HUES48 (cell line): ENCODE measurements around the gene FUT1.
A peak's percentile ranks its signal among the peaks of the same experiment; 100 is the strongest.

Source experiments
- H3K27ac ChIP-seq: one replicate; pipeline ENCODE4 v1.7.0; 2013; ENCODE audit warnings: low read depth, low read length, inconsistent platforms
- H3K27me3 ChIP-seq: 2 replicates; pipeline ENCODE4 v1.6.1; 2013; ENCODE audit warnings: mild to moderate bottlenecking, low read length; ENCODE audit not compliant: control insufficient read depth, insufficient read depth
- H3K36me3 ChIP-seq: 2 replicates; pipeline ENCODE4 v1.6.1; 2013; ENCODE audit warnings: low read length; ENCODE audit not compliant: control insufficient read depth, insufficient read depth
- H3K4me1 ChIP-seq: 2 replicates; pipeline ENCODE4 v1.6.1; 2013; ENCODE audit warnings: mild to moderate bottlenecking, low read length; ENCODE audit not compliant: control insufficient read depth, insufficient read depth
- H3K4me3 ChIP-seq: 2 replicates; pipeline ENCODE4 v1.5.1; 2013; ENCODE audit warnings: mild to moderate bottlenecking, low read depth, low read length
- H3K9ac ChIP-seq: 2 replicates; pipeline ENCODE4 v1.6.1; 2013; ENCODE audit warnings: mild to moderate bottlenecking, low read depth, low read length, moderate library complexity
- H3K9me3 ChIP-seq: 2 replicates; pipeline ENCODE4 v1.6.1; 2013; ENCODE audit warnings: low read length; ENCODE audit not compliant: control insufficient read depth, insufficient read depth

FUT1 gene

DNA sequence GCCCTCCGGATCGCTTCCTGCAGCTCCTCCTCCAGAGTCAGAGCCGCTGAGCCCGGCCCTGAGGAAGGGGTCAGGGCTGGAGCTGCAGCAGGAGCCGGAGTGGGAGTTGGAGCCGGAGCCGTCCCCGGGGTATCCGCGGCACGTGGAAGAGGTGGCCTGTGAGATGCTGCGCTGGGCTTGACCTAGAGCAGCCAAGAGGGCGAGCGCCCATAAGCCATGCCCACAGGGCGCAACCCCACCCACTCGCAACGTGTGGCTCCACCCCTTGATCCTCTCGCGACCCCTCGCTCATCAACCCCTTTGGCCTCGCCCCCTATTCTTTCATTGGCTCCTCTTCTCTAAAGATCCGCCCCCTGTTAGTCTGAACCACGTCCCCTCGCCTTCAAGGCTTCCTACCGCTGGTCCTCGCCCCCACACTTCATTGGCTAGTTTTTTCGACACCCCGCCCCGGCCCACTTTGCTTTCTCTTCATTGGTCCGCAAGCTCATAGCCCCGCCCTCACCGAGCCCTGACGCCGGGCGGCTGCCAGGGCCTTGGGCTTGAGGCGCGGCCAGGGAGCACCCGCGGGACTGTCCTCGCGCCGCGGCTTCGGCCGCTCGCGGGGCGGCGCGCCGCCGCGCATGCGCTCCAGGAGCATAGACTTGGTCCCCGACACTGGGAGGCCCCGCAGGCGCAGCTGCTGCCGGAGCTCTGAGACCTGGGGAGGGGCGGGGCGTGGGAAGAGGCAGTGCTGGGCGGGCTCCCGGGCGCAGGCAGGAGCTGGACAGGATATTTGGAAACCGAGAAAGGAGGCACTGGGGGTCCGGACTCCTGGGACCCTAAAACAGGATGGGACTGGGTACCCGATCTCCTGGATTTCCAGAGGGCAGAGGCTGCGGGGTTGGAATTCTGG is 38.3 kb downstream of the FUT1 start:
- H3K36me3 ChIP-seq, result no peaks in the 10 kb centered on the region
- H3K27ac ChIP-seq, result peak overlapping the region; percentile 55
- peak overlapping the region; percentile 93 for H3K4me3 ChIP-seq
- H3K9ac ChIP-seq, result no peak overlapping the region; the same call in 1 of the 2 replicates
- peaks cover 21% of the 10 kb centered on the region for H3K4me1 ChIP-seq
- no peaks in the 10 kb centered on the region for H3K27me3 ChIP-seq
- no peaks in the 10 kb centered on the region; the same call in 1 of the 2 replicates for H3K9me3 ChIP-seq

GRCh38 chr19:48713041-48713863 is 39.2 kb downstream of the FUT1 start:
- Histone ChIP-seq H3K4me1 (peaks cover 24% of the 10 kb centered on the region), H3K27me3 (no peaks in the 10 kb centered on the region), H3K9me3 (no peaks in the 10 kb centered on the region; the same call in 1 of the 2 replicates), H3K36me3 (no peaks in the 10 kb centered on the region), H3K4me3 (peak overlapping the region; percentile 93), H3K9ac (no peak overlapping the region), H3K27ac (no peak overlapping the region)

DNA sequence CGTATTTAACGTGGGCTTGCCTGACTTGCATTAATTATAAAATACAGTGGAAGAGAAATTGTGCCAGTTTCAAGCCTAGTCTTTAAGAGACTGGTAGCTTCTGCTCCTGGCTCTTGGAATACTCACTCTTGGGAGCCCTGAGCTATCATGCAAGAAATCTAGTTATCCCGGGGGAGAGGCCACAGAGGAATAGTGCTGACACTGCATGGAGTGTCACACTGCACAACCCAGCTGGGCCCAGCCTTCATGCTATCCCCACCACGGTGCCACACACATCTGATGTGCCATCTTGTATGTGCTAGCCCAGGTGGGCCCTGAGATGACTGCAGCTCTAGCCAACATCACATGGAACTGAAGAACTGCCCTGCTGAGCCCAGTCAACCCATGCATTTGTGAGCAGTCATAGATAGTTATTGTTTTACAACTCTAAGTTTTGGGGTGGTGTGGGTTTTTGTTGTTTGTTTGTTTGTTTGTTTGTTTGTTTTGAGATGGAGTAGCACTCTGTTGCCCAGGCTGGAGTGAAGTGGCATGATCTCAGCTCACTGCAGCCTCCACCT is 41.3 kb downstream of the FUT1 start:
- Histone ChIP-seq H3K4me1 (peaks cover 16% of the 10 kb centered on the region; the same call in 1 of the 2 replicates), H3K27ac (no peak overlapping the region), H3K9me3 (no peaks in the 10 kb centered on the region; the same call in 1 of the 2 replicates), H3K27me3 (no peaks in the 10 kb centered on the region), H3K9ac (no peak overlapping the region), H3K4me3 (no peak overlapping the region), H3K36me3 (no peaks in the 10 kb centered on the region)

- H3K4me1 ChIP-seq, result peaks cover 11% of the 10 kb centered on the region; the same call in 1 of the 2 replicates
- H3K27ac ChIP-seq, result no peak overlapping the region
- H3K36me3 ChIP-seq, result peaks cover 3% of the 10 kb centered on the region
- no peaks in the 10 kb centered on the region; the same call in 1 of the 2 replicates for H3K9me3 ChIP-seq
- no peaks in the 10 kb centered on the region for H3K27me3 ChIP-seq
- H3K9ac ChIP-seq, result no peak overlapping the region
- H3K4me3 ChIP-seq, result no peak overlapping the region
Observed at GRCh38 chr19:48708471-48708870, 44.0 kb downstream of the FUT1 start.

- Histone ChIP-seq H3K9ac (no peak overlapping the region), H3K36me3 (peaks cover 5% of the 10 kb centered on the region), H3K27ac (no peak overlapping the region), H3K27me3 (no peaks in the 10 kb centered on the region), H3K9me3 (no peaks in the 10 kb centered on the region), H3K4me3 (no peak overlapping the region), H3K4me1 (peaks cover 7% of the 10 kb centered on the region; the same call in 1 of the 2 replicates)
Observed at GRCh38 chr19:48705431-48705830, 47.0 kb downstream of the FUT1 start.

GRCh38 chr19:48703316-48703715 is 49.1 kb downstream of the FUT1 start:
- Histone ChIP-seq H3K4me3 (no peak overlapping the region), H3K9me3 (no peaks in the 10 kb centered on the region), H3K4me1 (0 out of 2 replicates have a peak, but pooled peaks cover 2% of the 10 kb centered on the region), H3K36me3 (peaks cover 5% of the 10 kb centered on the region), H3K27me3 (no peaks in the 10 kb centered on the region), H3K9ac (no peak overlapping the region), H3K27ac (no peak overlapping the region)

DNA sequence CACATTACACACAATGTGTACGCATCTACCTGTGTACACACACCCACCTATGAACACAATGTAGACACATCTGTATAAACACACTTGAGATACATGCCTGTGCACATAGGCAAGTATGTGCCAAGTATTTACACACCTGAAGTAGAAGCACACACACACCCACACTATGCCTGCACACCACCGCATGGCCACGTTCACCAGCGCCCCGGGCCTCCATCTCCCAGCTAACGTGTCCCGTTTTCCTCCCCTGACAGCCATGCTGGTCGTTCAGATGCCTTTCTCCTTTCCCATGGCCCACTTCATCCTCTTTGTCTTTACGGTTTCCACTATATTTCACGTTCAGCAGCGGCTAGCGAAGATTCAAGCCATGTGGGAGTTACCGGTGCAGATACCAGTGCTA is 49.7 kb downstream of the FUT1 start:
- H3K9ac ChIP-seq, result no peak overlapping the region
- no peaks in the 10 kb centered on the region for H3K9me3 ChIP-seq
- no peaks in the 10 kb centered on the region for H3K4me1 ChIP-seq
- no peak overlapping the region for H3K27ac ChIP-seq
- H3K36me3 ChIP-seq, result peaks cover 5% of the 10 kb centered on the region
- H3K4me3 ChIP-seq, result no peak overlapping the region
- no peaks in the 10 kb centered on the region for H3K27me3 ChIP-seq

GRCh38 chr19:48698046-48698445 is 54.4 kb downstream of the FUT1 start:
- Histone ChIP-seq H3K27me3 (no peaks in the 10 kb centered on the region), H3K27ac (no peak overlapping the region), H3K9ac (no peak overlapping the region), H3K4me3 (no peak overlapping the region), H3K9me3 (no peaks in the 10 kb centered on the region), H3K4me1 (0 out of 2 replicates have a peak, but pooled peaks cover 3% of the 10 kb centered on the region), H3K36me3 (no peaks in the 10 kb centered on the region)
